Prostate gland (tissue), 2 donors: ENCODE results near the gene C11orf68.
A peak's percentile ranks its signal among the peaks of the same experiment; 100 is the strongest.

Source experiments
- CTCF ChIP-seq, 4 experiments: fragments of 200-600 bp in 2 of 4; fragments of 450-650 bp in 2 of 4; sonication (generic) in 2 of 4; IDR thresholded peaks; 1 replicate in 3 of 4; 2 replicates in 1 of 4; pipeline ENCODE4 v1.5.1; 2016 to 2019; ENCODE audit warnings: antibody characterized with exemption in 4 of 4, mild to moderate bottlenecking in 2 of 4, moderate library complexity in 2 of 4
- POLR2A ChIP-seq: fragments of 450-650 bp; IDR thresholded peaks from one replicate; pipeline ENCODE4 v1.6.1; 2016; ENCODE audit warnings: antibody characterized with exemption, mild to moderate bottlenecking

DNA sequence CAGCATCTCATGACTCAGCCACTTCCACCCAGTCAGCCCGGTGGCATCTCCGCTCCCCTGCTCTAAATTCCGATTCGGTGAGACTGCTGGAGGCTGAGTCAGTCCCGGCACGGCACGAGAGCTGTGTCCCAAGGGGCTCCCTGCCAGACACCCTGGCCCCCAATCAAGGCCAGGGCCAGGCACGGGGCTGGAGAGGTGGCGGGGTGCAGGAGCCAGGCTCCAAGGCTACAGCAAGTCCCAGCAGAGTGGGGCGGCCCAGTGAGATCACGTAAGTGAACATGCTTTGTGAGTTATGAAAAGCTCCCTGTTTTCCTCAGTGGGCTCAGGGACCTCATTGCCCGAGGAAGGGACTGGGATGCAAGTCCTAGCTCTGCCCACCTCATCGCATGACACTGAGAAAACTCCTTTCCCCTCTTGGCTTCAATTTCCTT, 3.0 kb downstream of the C11orf68 start:
- TF ChIP-seq CTCF (IDR thresholded peaks at IDR 0.05) (no peak), POLR2A (peak; percentile 23)
